ENCODE results near the gene PPDPF. TPM values are rescaled to one million over a fixed set of nuclear protein-coding genes. Genes with fewer than 3 reads are reported as not detected.

The PPDPF gene
- total and polyA plus RNA-seq, 2 of the 8 experiments (the other 6 are each of a cell fraction or from before 2014, with no cell fraction given): 30.5 to 138 TPM

GRCh38 chr20:63537525-63538203, 17.1 kb downstream of the PPDPF start (continued):
- TF ChIP-seq, protein P1, sequence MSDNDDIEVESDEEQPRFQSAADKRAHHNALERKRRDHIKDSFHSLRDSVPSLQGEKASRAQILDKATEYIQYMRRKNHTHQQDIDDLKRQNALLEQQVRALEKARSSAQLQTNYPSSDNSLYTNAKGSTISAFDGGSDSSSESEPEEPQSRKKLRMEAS (IDR thresholded peaks at IDR 0.05): no peak; the same call in 1 of the 2 replicates
- TF ChIP-seq CHD2 (IDR thresholded peaks at IDR 0.05; ENCODE audit: low read length) (peak; percentile 6; the same call in 1 of the 2 replicates), TBP (IDR thresholded peaks at IDR 0.05; ENCODE audit: low read depth, low read length) (no peak), BCL11A (IDR thresholded peaks at IDR 0.05; ENCODE audit: low read depth in 2 of 2, low read length in 2 of 2) (no peak), KDM5A (IDR thresholded peaks at IDR 0.05; ENCODE audit: low read length) (peak; percentile 69; the same call in 1 of the 2 replicates), RAD21 (IDR thresholded peaks at IDR 0.05 in 1 of 2, conservative IDR thresholded peaks at IDR 0.05 in 1 of 2; ENCODE audit: low read depth in 2 of 2, low read length in 2 of 2) (peak; percentile 96 to 98), TAF1 (IDR thresholded peaks at IDR 0.05; ENCODE audit: low read depth, low read length) (0 out of 2 replicates have a peak, but pooled peaks have one; percentile 16), BACH1 (IDR thresholded peaks at IDR 0.05; ENCODE audit: low read length) (0 out of 2 replicates have a peak, but pooled peaks have one; percentile 28), SIRT6 (IDR thresholded peaks at IDR 0.05; ENCODE audit: low read length) (no peak), SIN3A (conservative IDR thresholded peaks at IDR 0.05 in 1 of 2, IDR thresholded peaks at IDR 0.05 in 1 of 2; ENCODE audit: low read depth in 1 of 2, low read length in 2 of 2) (peak; percentile 22 to 59; a peak in 1 of 4 replicates)

All from H1 (cell line).